MCF 10A (cell line): ENCODE results near the gene AKNA. TPM values are rescaled to one million over a fixed set of nuclear protein-coding genes. Genes with fewer than 3 reads are reported as not detected.
A peak's percentile ranks its signal among the peaks of the same experiment; 100 is the strongest.

ENCODE experiments used
- BruUV-seq: library from RNA; stranded (reverse); fragments of 400-500 nt; replicated peaks from 2 replicates; lab custom pipeline; 2021; lab: Mats Ljungman, UMichigan
- CTCF ChIA-PET: fragments of 300-600 bp; sonication (Branson Sonifier 250); formaldehyde crosslinking; extraction: SDS; loops from one replicate; lab custom pipeline; 2021; ENCODE audit warnings: antibody characterized with exemption, inconsistent platforms; lab: Yijun Ruan, JAX
- POLR2A ChIA-PET: fragments of 300-600, 350-650 bp; sonication (Branson Sonifier 250); formaldehyde crosslinking; extraction: SDS; loops from one replicate; lab custom pipeline; 2020; ENCODE audit warnings: antibody characterized with exemption, inconsistent platforms; lab: Yijun Ruan, JAX
- DNase-seq: peaks from one replicate; pipeline ENCODE4 v3.0.0-alpha.2; 2018; ENCODE audit not compliant: unreplicated experiment
- H3K27ac Mint-ChIP-seq: one replicate; pipeline ENCODE4 v1.8.0; 2022; ENCODE audit warnings: mild to moderate bottlenecking, low read depth, mixed read lengths; ENCODE audit not compliant: unreplicated experiment
- H3K27me3 Mint-ChIP-seq: one replicate; pipeline ENCODE4 v1.8.0; 2022; ENCODE audit warnings: mixed read lengths; ENCODE audit not compliant: insufficient read depth, unreplicated experiment
- H3K36me3 Mint-ChIP-seq: one replicate; pipeline ENCODE4 v1.8.0; 2022; ENCODE audit warnings: mild to moderate bottlenecking, moderate library complexity, mixed read lengths; ENCODE audit not compliant: insufficient read depth, unreplicated experiment
- H3K4me1 Mint-ChIP-seq: one replicate; pipeline ENCODE4 v1.8.0; 2022; ENCODE audit warnings: mixed read lengths; ENCODE audit not compliant: insufficient read depth, unreplicated experiment
- H3K4me3 Mint-ChIP-seq: one replicate; pipeline ENCODE4 v1.8.0; 2022; ENCODE audit warnings: mild to moderate bottlenecking, moderate library complexity, mixed read lengths; ENCODE audit not compliant: unreplicated experiment
- H3K9me3 Mint-ChIP-seq: one replicate; pipeline ENCODE4 v1.8.0; 2022; ENCODE audit warnings: mixed read lengths; ENCODE audit not compliant: unreplicated experiment
- intact Hi-C: fragments of 100-400 bp; cut with micrococcal nuclease; formaldehyde crosslinking; loops from 2 replicates; pipeline ENCODE4 v1.14.1; 2022
- total RNA-seq: library from RNA; stranded (reverse); gene quantifications from 2 replicates; pipeline ENCODE4 v1.2.3, GENCODE V29; 2022
- TF ChIP-seq, protein P1 (sequence below): fragments of 200-600 bp; IDR thresholded peaks from one replicate; pipeline ENCODE4 v1.8.0; 2022; ENCODE audit warnings: antibody characterized with exemption, mild to moderate bottlenecking; ENCODE audit not compliant: unreplicated experiment

AKNA gene
- total RNA-seq, 1 experiment from 2014 or later = 10.9 TPM

DNA sequence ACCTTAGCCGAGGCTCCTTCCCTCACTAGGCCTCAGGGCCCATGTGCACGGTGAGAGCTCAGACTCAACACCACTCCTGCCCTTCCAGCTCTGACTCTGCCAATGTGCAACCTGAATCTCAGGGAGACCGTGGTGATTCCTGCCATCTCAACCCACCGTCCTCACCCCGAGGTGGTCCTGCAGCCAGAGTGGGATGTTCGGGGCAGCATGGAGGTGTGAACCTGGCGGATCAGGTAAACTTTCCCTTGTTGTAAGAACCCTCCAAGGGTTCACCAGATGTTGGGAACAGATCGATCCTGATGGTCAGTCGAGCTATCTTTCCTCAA lies 538 bp upstream of the AKNA start:
- Mint-ChIP-seq H3K36me3 (peaks cover 6% of the 10 kb centered on the region), H3K4me3 (no peak overlapping the region), H3K27ac (no peak overlapping the region), H3K4me1 (peaks cover 22% of the 10 kb centered on the region), H3K9me3 (no peaks in the 10 kb centered on the region), H3K27me3 (no peaks in the 10 kb centered on the region)
- TF ChIP-seq, protein P1, sequence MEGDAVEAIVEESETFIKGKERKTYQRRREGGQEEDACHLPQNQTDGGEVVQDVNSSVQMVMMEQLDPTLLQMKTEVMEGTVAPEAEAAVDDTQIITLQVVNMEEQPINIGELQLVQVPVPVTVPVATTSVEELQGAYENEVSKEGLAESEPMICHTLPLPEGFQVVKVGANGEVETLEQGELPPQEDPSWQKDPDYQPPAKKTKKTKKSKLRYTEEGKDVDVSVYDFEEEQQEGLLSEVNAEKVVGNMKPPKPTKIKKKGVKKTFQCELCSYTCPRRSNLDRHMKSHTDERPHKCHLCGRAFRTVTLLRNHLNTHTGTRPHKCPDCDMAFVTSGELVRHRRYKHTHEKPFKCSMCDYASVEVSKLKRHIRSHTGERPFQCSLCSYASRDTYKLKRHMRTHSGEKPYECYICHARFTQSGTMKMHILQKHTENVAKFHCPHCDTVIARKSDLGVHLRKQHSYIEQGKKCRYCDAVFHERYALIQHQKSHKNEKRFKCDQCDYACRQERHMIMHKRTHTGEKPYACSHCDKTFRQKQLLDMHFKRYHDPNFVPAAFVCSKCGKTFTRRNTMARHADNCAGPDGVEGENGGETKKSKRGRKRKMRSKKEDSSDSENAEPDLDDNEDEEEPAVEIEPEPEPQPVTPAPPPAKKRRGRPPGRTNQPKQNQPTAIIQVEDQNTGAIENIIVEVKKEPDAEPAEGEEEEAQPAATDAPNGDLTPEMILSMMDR = no peak
- CTCF ChIA-PET = interaction anchor here (0.6 to 0.7 kb wide), 2 partner anchors 40 to 138 kb away, joined by 3 to 4 read pairs; no protein-coding TSS in a partner anchor
- BruUV-seq = no TSS peak
- POLR2A ChIA-PET = interaction anchor here (0.6 kb wide), 1 partner anchor 24 kb away, joined by 3 read pairs; no protein-coding TSS in a partner anchor
- intact Hi-C loops = no loop called here
- DNase-seq = no peak

DNA sequence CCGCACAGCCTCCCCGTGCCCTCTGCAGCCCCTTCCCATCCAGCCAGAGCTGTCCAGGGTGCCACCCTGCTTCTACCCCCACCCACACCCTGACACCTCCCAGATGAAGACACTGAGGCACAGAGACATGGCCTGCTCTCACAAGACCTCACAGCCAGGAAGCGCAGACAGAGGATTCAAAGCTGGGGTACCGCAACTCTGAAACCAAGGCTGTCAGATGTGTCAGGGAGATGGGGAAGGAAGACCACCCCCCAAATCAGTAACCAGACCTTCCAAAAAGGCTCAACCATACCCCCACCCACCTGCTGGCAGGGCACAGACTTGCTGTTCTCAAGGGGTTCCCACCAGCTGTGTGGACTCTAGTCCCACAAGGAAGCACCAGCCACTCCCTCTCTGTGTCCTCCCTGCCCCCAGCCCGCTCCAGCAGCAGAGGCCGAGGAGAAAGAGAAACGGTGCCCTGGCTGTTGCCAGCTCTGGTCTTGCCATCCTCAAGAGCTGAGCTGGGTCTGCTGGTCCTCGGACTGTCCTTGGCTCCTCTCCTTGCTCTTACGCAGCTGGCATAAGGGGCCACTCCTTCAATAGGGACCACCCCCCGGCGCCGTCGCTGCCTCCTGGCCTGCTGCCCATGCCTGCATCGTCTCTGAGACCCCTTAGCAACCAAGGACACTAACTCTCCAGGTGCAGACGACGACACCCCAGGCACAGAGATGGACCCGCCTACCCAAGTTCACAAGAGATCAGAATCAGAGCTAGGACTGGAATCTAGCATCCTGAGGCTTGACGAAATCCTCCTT lies 699 bp downstream of the AKNA start:
- Mint-ChIP-seq H3K4me3 (no peak overlapping the region), H3K27me3 (no peaks in the 10 kb centered on the region), H3K36me3 (peaks cover 6% of the 10 kb centered on the region), H3K9me3 (no peaks in the 10 kb centered on the region), H3K27ac (no peak overlapping the region), H3K4me1 (peaks cover 24% of the 10 kb centered on the region)
- no TSS peak for BruUV-seq
- no peak for DNase-seq
- intact Hi-C loops = no loop called here
- ChIA-PET CTCF (interaction anchor here (0.6 to 1.8 kb wide), 4 partner anchors 10 to 242 kb away, joined by 3 to 6 read pairs (median 4); no protein-coding TSS in a partner anchor), POLR2A (interaction anchor here (1.7 to 1.9 kb wide), 2 partner anchors 10 to 16 kb away, joined by 3 to 10 read pairs; no protein-coding TSS in a partner anchor)
- TF ChIP-seq, protein P1 = no peak

DNA sequence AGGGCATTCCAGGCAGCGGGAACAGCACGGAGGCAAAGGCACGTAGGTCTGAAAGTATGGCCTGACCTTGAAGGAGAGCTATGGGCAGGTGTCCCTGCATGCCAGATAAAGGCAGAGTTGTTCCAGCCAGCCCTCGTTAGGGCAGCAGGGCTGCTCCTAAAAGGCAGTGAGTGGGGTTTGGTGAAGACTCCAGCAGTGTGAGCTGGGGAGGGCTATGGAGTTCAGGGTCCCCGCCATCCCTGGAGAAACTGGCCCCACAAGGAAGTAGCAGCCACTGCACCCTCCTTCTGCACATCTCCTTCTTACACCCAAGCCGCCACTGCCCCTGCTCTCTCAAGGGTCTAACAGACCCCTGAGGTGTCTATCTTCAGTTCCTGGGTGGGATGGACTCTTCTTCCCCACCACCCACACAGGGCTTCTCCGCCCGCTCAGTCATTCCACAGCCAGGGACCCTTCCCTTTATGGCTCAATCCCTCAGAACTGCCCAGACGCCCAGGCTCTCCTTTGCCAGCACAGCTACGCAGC lies 1.4 kb downstream of the AKNA start:
- no TSS peak for BruUV-seq
- H3K4me1 Mint-ChIP-seq = peaks cover 24% of the 10 kb centered on the region
- TF ChIP-seq, protein P1 = no peak
- peaks cover 6% of the 10 kb centered on the region for H3K36me3 Mint-ChIP-seq
- H3K27me3 Mint-ChIP-seq = no peaks in the 10 kb centered on the region
- peak overlapping the region; percentile 93 for H3K27ac Mint-ChIP-seq
- intact Hi-C loops = no loop called here
- DNase-seq = no peak
- CTCF ChIA-PET = interaction anchor here (0.6 to 3.0 kb wide), 6 partner anchors 11 to 243 kb away, joined by 3 to 18 read pairs (median 4); no protein-coding TSS in a partner anchor
- H3K9me3 Mint-ChIP-seq = no peaks in the 10 kb centered on the region
- H3K4me3 Mint-ChIP-seq = no peak overlapping the region
- POLR2A ChIA-PET = interaction anchor here (0.6 to 1.9 kb wide), 4 partner anchors 8 to 630 kb away, joined by 3 to 10 read pairs (median 3); no protein-coding TSS in a partner anchor
